HG03521 (cell line): ENCODE data around the gene ATP6V1F.
A peak's percentile ranks its signal among the peaks of the same experiment; 100 is the strongest.

Source experiments
- ATAC-seq: cut with Tn5 transposase; IDR thresholded peaks from one replicate; pipeline ENCODE4 v1.9.1; 2021; ENCODE audit warnings: mild to moderate bottlenecking, moderate library complexity; ENCODE audit not compliant: unreplicated experiment

The ATP6V1F gene

DNA sequence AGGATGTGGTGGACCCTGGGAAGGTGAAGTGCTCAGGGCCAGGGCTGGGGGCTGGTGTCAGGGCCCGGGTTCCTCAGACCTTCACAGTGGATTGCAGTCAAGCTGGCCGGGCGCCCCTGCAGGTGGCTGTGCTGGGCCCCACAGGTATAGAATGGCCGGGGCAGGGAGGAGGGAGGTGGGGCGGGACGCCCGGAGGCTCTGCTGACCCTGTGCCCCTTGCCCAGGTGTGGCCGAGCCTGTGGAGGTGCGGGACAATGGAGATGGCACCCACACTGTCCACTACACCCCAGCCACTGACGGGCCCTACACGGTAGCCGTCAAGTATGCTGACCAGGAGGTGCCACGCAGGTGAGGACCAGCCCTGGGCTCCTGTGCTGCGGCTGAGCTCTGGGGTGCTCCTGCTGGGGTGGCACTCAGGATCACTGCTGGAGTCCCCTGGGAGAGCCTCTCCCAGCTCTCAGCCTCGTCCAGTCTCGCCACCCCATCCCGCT lies 14.9 kb upstream of the ATP6V1F start:
- ATAC-seq: no peak

DNA sequence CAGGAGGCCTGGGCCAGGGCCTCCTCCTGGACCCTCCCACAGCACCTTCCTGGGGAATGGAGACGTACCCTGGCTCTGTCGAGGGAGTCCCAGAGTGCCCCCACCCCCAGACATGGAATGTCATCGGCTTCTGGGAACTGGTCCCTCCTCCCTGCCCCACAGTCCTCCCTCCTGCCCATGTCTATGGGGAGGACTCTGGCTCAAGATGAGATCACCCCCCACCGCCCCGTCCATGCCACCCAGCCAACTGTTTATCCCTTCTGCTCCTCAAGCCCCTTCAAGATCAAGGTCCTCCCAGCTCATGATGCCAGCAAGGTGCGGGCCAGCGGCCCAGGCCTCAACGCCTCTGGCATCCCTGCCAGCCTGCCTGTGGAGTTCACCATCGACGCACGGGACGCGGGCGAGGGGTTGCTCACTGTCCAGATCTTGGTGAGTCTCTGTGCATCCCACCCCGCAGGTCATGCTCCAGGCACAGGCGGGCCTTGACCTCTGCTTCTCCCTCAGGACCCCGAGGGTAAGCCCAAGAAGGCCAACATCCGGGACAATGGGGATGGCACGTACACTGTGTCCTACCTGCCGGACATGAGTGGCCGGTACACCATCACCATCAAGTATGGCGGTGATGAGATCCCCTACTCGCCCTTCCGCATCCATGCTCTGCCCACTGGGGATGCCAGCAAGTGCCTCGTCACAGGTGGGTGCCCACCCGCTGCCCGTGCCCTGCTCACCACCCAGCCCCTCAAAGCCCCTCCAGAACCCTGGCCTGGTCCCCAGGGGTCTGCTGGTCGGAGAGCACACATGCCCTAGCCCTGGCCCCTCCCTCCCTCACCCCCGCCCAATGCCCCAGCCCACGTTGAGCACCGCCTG lies 14.1 kb upstream of the ATP6V1F start:
- no peak for ATAC-seq

DNA sequence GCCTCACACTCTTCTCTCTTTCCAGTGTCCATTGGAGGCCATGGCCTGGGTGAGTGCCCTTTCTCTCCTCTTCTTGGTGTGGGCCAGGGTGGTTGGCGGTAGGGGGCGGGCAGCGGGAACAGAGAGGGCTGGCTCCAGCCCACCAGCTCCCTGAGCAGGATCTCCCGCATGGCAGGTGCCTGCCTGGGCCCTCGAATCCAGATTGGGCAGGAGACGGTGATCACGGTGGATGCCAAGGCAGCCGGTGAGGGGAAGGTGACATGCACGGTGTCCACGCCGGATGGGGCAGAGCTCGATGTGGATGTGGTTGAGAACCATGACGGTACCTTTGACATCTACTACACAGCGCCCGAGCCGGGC lies 13.5 kb upstream of the ATP6V1F start:
- ATAC-seq: no peak

DNA sequence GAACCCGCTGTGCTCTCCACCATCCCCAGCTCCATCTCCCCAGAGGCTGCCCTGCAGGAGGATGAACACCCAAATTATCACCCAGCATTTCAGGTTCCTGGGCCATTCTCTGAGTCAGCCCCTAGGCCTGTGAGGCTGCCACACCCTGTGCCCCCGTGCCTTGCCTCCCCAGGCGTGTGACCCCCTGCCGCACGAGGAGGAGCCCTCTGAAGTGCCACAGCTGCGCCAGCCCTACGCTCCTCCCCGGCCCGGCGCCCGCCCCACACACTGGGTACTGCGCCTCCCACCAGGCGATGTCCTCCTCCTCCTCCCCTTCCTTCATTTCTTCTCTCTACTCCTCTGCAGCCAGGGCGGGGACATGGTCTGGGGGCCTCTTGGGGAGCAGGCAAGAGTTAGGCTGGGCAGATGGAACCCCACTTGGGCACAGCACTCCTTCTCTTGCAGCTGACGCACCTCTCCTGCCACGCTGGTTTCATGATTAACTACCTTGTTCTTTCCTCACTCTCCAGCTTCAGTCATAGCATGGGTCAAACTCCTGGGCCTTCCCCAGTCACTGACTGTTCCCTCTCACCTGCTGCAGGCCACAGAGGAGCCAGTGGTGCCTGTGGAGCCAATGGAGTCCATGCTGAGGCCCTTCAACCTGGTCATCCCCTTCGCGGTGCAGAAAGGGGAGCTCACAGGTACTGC lies 12.7 kb upstream of the ATP6V1F start:
- no peak for ATAC-seq

DNA sequence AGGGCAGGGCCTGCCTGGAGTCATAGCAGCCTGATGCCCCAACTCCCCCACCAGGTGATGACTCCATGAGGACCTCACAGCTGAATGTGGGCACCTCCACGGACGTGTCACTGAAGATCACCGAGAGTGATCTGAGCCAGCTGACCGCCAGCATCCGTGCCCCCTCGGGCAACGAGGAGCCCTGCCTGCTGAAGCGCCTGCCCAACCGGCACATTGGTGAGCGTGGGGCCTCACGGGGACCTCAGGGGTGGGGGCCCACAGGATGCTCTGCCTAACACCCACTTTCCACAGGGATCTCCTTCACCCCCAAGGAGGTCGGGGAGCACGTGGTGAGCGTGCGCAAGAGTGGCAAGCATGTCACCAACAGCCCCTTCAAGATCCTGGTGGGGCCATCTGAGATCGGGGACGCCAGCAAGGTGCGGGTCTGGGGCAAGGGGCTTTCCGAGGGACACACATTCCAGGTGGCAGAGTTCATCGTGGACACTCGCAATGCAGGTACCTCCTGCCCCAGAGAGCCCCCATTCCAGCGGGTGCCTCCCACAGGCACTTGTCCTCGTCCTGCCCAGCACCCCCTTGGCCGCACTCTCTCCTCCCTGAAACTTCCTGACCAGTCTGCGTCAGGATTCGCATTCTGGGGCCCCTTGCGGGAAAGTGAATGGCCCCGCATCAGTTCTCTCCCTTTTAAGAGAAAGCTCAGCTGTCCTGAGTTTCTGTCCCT lies 10.0 kb upstream of the ATP6V1F start:
- ATAC-seq: no peak

DNA sequence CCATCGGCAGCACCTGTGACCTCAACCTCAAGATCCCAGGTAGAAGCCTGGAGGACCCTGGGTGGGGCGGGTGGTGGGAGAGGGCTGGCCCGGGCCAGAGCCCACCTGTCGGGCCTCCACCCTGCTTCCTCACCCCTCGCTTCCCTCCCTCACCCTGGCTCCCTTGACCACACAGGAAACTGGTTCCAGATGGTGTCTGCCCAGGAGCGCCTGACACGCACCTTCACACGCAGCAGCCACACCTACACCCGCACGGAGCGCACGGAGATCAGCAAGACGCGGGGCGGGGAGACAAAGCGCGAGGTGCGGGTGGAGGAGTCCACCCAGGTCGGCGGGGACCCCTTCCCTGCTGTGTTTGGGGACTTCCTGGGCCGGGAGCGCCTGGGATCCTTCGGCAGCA lies 8.9 kb upstream of the ATP6V1F start:
- no peak for ATAC-seq

DNA sequence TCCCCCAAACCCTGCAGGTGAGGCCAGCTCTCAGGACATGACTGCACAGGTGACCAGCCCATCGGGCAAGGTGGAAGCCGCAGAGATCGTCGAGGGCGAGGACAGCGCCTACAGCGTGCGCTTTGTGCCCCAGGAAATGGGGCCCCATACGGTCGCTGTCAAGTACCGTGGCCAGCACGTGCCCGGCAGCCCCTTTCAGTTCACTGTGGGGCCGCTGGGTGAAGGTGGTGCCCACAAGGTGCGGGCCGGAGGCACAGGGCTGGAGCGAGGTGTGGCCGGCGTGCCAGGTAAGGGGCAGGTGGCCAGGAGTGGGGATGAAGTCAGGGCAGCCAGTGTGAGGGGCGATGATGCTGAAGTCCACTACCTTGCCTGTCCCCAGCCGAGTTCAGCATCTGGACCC lies 8.3 kb upstream of the ATP6V1F start:
- no peak for ATAC-seq

DNA sequence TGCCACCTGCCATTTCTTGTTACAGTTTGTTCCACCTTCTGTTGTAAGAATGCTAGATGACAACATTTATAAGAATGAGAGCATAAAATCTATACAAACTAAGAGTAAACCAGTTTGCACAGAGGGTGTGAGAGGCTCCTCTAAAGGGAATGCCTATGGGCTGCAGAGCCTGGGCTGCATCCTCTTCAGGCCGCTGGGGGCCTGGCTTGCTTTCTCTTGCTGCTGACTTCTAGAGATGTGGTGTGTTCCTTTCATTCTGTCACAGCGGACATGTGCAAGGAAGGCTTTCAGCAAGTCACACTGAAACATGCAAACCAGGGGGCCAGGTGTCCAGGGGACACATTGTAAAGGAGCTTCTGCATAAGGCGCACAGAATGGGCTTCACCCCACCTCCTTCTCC lies 7.1 kb upstream of the ATP6V1F start:
- no peak for ATAC-seq

DNA sequence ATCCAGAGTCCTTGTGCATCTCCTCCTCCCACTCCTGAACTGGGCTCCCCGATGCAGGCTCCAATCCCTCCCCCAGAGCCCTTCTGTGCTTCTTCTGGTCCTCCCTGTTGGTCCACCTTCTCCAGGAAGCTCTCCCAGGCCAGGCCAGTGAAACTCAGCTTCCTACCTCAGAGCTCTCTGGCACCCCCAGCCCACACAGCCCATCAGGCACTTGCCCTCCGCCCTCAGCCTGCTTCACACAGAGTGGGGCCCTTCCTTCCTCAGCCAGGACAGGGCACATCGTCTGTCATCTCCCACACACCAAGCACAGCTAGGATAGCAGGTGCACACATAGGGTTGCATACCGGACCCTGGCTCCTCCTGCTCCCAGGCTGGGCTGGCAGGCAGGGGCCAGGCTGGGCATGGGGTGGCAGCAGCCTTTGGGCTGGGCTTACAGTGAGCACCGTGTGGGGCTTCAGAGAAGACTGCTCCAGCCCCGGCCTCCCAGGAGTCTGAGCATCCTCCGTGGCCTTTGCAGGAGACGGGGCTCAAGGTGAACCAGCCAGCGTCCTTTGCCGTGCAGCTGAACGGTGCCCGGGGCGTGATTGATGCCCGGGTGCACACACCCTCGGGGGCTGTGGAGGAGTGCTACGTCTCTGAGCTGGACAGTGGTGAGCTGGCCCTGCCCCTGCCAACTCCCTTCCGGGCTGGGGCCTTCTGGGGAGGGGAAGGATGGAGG lies 6.5 kb upstream of the ATP6V1F start:
- ATAC-seq: no peak

DNA sequence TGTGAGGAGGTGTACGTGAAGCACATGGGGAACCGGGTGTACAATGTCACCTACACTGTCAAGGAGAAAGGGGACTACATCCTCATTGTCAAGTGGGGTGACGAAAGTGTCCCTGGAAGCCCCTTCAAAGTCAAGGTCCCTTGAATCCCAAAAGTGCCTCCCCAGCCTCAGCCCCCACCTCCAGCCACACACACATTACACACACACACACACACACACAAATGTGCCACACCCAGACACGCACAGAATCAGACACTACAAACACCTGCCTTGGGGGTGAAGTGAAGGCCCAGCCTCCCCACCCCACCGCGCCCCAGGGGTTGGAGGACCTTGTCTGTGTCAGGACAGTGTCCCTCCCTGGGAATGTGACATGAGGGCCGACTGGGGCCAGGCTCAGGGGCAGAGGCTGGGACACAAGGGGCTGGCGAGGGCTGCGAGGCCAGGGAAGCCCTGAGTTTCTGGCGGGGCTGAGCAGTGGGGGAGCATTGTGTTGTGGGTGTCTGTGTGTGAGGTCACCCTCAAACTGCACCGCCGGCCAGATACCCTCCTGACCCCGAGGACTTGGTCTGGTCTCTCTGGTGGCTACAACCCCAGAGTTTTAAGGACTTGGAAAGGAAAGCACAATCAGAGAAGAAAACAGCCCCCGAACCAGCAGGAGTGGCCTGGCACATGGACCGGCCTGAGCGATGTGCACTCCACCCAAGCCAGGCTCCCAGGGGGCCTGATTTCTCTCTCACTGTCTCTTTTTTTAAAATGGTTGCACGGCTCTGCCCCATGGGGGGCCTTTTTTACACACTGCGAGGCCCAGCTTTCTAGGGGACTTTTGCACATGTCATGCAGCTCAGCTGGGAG lies 4.0 kb upstream of the ATP6V1F start:
- no peak for ATAC-seq

DNA sequence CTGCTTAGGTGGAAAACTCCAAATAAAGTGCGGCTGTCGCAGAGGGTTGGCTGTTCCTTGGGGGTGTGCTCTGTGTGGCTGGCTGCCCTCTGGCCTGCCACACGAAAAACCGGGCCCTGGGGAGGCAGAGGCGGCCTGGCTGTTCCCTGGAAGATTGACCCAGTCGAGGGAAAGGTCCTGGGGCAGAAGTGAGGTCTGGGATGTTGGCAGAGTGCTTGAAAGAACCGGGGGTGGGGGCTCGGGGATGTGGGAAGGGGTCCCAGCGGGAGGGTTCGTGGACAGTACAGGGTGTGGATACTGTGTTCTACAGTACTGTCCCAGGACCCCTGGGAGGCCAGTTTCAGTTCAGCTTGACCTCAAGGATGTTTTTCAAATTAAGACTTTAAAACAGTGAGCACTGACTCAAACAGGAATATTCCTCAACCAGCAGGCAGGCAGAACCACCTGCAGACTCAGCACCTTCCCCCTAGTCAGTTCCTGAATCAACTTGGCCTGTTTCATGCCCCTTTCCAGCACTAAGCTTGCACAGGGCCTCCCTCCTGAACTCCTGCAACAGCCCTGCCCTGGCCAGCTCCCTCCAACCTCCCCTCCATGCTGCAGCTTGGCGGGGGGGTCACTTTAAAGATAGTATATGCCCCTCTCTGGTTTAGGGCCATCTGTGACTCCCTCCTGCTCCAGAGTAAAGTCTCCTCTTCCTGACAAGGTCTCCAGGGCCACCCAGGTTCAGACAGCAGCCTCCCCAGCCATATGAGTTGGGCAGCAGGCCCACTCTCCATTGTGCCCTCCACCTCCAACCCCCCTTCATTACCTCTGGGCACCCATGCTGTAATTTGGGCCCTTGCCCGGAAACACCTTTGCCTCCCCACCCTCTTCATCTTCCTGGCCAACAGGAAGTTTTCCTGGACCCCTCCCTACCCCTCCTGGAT lies 3.2 kb upstream of the ATP6V1F start:
- no peak for ATAC-seq

DNA sequence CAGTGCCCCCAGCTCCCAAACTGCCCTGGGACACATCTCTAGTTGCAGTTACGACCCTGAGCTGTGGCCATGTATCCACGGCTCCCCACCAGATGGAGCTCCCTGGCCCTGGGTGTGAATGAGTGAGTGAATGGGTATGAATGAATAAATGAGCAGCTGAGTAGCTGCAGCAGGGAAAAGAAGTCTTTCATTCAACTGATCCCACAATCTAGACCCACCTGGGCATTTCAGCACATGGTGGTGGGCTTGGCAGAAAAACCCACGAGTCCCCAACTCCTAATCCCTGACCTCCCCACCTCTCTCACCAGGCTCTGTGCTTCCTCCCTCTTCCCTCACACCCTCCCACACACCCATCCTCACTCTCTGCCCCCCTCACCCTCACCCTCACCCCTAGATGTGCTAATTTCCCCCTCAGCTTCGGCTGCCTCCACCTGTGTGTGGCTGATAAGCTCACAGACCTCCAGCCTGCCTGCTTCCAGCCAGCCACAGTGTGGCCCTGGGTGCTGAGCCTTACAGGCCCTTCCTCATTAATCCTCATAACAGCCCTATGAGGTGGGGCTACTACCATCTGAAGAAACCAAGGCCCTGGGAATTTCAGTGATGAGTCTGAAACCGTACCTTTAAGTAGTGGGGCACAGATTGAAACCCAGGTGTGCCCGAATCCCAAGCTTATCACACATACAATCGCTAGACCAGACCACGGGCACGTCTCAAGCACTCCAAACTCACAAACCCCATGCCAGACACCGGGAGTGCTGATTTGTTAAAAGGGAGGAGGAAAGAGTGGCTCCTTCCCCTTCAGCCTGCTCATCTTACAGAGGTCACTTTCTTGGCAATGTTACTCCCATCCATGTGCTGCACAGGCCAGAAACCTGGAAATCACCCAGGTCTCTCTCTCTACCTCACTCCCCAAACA lies 2.2 kb upstream of the ATP6V1F start:
- ATAC-seq: no peak

DNA sequence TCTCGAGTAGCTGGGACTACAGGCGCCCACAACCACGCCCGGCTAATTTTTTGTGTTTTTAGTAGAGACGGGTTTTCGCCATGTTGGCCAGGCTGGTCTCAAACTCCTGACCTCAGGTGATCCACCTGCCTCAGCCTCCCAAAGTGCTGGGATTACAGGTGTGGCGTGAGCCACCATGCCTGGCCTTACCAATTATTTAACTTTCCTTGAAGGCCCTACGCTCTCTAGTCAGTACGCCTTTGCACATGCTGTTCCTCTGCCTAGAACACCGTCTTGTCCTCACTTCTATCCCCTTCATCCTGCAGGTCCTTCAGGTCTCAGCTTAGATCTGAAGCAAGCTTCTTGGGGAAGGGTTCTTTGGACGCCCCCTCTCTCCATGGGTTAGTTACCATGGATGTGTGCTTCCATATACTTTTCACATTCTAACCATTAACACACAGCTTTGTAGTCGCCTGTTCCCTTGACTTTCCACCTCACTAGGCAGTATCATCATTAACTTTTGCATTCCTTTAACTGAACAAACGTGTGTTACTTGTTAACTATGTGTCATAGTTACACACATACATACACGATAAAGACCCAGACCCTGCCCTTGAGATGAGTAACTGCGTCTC lies 592 bp upstream of the ATP6V1F start:
- no peak for ATAC-seq

DNA sequence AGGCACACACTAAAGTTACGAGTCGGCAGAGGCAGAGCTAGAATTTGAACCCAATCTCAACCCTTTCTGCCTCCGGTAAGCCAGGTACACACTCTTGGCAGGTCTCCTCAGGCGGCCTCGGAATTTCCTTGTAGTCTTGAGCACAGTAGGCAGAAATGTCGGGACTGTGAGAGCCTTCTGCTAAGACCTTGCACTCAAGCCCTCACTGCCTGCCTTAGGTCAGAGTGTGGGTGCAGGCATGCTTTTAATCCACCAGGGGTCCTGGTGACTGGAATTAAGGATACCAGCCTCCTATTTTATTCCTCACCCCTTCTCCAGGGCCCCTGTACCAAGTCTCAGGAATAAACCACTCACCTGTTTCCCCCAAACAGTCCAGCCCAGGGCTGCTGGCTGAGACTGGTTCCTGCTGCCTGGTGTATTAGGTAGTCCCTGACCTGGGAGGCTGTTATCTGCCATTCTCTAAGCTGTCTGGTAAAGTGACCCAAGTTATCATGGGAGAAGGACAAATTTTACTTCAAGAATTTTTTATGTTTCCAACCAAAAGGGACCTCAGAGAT lies 855 bp downstream of the ATP6V1F start:
- peak; percentile 31 for ATAC-seq

DNA sequence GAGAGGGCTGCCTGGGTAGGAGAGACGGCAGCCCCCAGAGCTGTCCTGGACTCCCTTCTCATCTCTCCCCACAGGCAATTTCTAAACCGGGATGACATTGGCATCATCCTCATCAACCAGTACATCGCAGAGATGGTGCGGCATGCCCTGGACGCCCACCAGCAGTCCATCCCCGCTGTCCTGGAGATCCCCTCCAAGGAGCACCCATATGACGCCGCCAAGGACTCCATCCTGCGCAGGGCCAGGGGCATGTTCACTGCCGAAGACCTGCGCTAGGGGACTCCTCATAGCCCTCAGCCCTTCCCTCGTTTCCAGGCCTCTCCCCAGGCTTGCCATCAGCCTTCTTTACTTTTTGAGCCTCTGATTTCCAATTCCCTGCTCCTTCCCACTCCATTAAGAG lies 2.6 kb downstream of the ATP6V1F start:
- ATAC-seq: no peak

DNA sequence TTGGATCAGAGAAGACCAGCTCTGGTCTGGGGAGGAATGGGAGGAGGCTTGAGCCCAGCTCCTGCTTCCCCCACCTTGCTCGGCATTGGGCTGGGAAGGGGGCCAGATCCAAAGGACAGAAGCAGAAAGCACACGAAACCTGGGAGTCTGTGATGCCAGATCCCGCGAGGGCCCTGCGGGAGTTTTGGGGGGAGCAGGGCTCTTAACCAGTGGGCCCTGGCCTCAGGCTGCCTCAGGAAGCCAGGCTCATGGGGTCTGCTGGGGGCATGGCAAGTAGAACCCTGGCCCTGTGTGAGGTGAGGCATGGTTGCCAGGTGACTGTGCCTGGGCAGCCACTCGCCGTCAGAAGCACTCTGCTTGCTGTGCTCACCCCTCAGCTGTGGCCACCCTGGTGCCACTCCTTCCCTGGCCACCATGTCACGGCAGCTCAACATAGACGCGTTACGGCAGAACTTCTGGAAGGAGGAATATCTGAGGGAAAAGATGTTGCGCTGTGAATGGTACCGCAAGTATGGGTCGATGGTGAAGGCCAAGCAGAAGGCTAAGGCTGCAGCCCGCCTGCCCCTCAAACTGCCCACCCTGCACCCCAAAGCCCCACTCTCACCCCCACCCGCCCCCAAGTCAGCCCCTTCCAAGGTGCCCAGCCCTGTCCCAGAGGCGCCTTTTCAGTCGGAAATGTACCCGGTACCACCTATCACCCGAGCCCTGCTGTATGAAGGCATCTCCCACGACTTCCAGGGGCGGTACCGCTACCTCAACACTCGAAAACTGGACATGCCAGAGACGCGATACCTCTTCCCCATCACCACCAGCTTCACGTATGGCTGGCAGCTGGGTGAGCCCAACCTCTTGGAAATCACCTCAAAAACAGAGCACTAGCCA lies 3.6 kb downstream of the ATP6V1F start:
- ATAC-seq: no peak
